H1 (cell line): Measurements from ENCODE around the gene FSCB. TPM values are rescaled to one million over a fixed set of nuclear protein-coding genes. Genes with fewer than 3 reads are reported as not detected.

Experiments used
- CTCF ChIA-PET: fragments of 300-600 bp; sonication (Branson Sonifier 250); formaldehyde crosslinking; loops from one replicate; lab custom pipeline; 2021; ENCODE audit not compliant: partially characterized antibody; lab: Charles Lee
- POLR2A ChIA-PET: fragments of 300-600 bp; sonication (Branson Sonifier 250); formaldehyde crosslinking; loops from one replicate; lab custom pipeline; 2021; ENCODE audit warnings: inconsistent platforms; ENCODE audit not compliant: partially characterized antibody; lab: Charles Lee
- DNase-seq, 2 experiments: peaks; one replicate each; pipeline versions ENCODE4 v3.0.0 to v3.0.0-alpha.2; 2010 to 2022; ENCODE audit warnings: low spot score in 2 of 2, low read depth in 1 of 2, mixed read lengths in 1 of 2
- FAIRE-seq: peaks from 2 replicates; lab custom pipeline; 2011; peaks lifted over from hg19 to GRCh38; lab: Jason Lieb, UNC
- H2AFZ ChIP-seq: 2 replicates; pipeline ENCODE4 v1.8.1; 2012; ENCODE audit warnings: low read length, inconsistent platforms
- H2AK5ac ChIP-seq: 2 replicates; pipeline ENCODE4 v1.6.1; 2013; ENCODE audit warnings: low read depth, low read length
- H2BK120ac ChIP-seq: replicated peaks from 2 replicates; pipeline ENCODE3; 2013; ENCODE audit warnings: low read depth, low read length, inconsistent platforms
- H2BK12ac ChIP-seq: 2 replicates; pipeline ENCODE4 v1.6.1; 2013; ENCODE audit warnings: low read depth, low read length
- H2BK15ac ChIP-seq: 2 replicates; pipeline ENCODE4 v1.6.1; 2013; ENCODE audit warnings: low read length
- H2BK20ac ChIP-seq: 2 replicates; pipeline ENCODE4 v1.6.1; 2013; ENCODE audit warnings: low read length
- H2BK5ac ChIP-seq: 2 replicates; pipeline ENCODE4 v1.6.1; 2013; ENCODE audit warnings: low read depth, low read length
- H3K14ac ChIP-seq: 2 replicates; pipeline ENCODE4 v1.6.1; 2013; ENCODE audit warnings: inconsistent platforms; ENCODE audit not compliant: insufficient read length
- H3K18ac ChIP-seq: 2 replicates; pipeline ENCODE4 v1.6.1; 2013; ENCODE audit warnings: low read length; ENCODE audit errors: extremely low read depth
- H3K23ac ChIP-seq: 2 replicates; pipeline ENCODE4 v1.6.1; 2013; ENCODE audit warnings: inconsistent platforms; ENCODE audit not compliant: insufficient read length
- H3K23me2 ChIP-seq: 2 replicates; pipeline ENCODE4 v1.6.1; 2013; ENCODE audit warnings: low read depth, low read length
- H3K27ac ChIP-seq: 2 replicates; pipeline ENCODE4 v1.6.1; 2011; ENCODE audit warnings: low read depth, low read length, inconsistent platforms
- H3K27me3 ChIP-seq, 4 experiments: replicated peaks in 1 of 4; 1 replicate in 1 of 4; 2 replicates in 3 of 4; pipeline versions ENCODE4 v1.6.1 to v1.8.1; 2011 to 2013; ENCODE audit warnings: low read length in 3 of 4, mild to moderate bottlenecking in 3 of 4, inconsistent platforms in 2 of 4, mixed read lengths in 2 of 4, moderate library complexity in 1 of 4; ENCODE audit not compliant: control insufficient read depth in 3 of 4, insufficient read depth in 3 of 4; ENCODE audit errors: extremely low read depth in 1 of 4
- H3K36me3 ChIP-seq, 4 experiments: 2 replicates each; pipeline versions ENCODE4 v1.6.1 to v1.8.1; 2011 to 2013; ENCODE audit warnings: mild to moderate bottlenecking in 4 of 4, low read length in 3 of 4, moderate library complexity in 2 of 4, control low read depth in 1 of 4, inconsistent platforms in 1 of 4; ENCODE audit not compliant: insufficient read depth in 4 of 4, control insufficient read depth in 2 of 4
- H3K4ac ChIP-seq: replicated peaks from 2 replicates; pipeline ENCODE3; 2013; ENCODE audit warnings: low read length, low read depth, mixed read lengths, inconsistent platforms; ENCODE audit not compliant: insufficient read length
- H3K4me1 ChIP-seq, 4 experiments: replicated peaks in 1 of 4; 1 replicate in 1 of 4; 2 replicates in 3 of 4; pipeline versions ENCODE4 v1.6.1 to v1.8.1; 2011 to 2013; ENCODE audit warnings: low read length in 3 of 4, inconsistent platforms in 2 of 4, mixed read lengths in 1 of 4; ENCODE audit not compliant: insufficient read depth in 4 of 4, control insufficient read depth in 3 of 4
- H3K4me2 ChIP-seq, 2 experiments: 2 replicates each; pipeline versions ENCODE4 v1.6.1 to v1.8.1; 2011 to 2013; ENCODE audit warnings: low read depth in 2 of 2, low read length in 2 of 2, control low read depth in 1 of 2, inconsistent platforms in 1 of 2, mild to moderate bottlenecking in 1 of 2; ENCODE audit not compliant: insufficient read depth in 1 of 2
- H3K4me3 ChIP-seq, 4 experiments: fragments of 200-600, 300-600 bp in 1 of 4; sonication (generic), shearing (Covaris generic), sonication (Bioruptor Twin) in 1 of 4; 2 replicates each; pipeline versions ENCODE4 v1.5.1 to v1.8.1; 2011 to 2016; ENCODE audit warnings: low read length in 4 of 4, low read depth in 3 of 4, control low read depth in 2 of 4, inconsistent platforms in 2 of 4, mild to moderate bottlenecking in 2 of 4, mixed read lengths in 1 of 4, moderate library complexity in 1 of 4; ENCODE audit not compliant: insufficient read depth in 2 of 4; ENCODE audit errors: extremely low read depth in 1 of 4
- H3K56ac ChIP-seq: replicated peaks from 2 replicates; pipeline ENCODE3; 2013; ENCODE audit warnings: low read depth, mild to moderate bottlenecking, mixed read lengths, low read length, inconsistent platforms; ENCODE audit not compliant: insufficient read length
- H3K79me1 ChIP-seq: 2 replicates; pipeline ENCODE4 v1.6.1; 2013; ENCODE audit warnings: low read depth, low read length, control low read depth
- H3K79me2 ChIP-seq, 2 experiments: 2 replicates each; pipeline versions ENCODE4 v1.6.1 to v1.8.1; 2012 to 2013; ENCODE audit warnings: low read length in 2 of 2, mild to moderate bottlenecking in 2 of 2, inconsistent platforms in 1 of 2; ENCODE audit not compliant: insufficient read depth in 2 of 2, control insufficient read depth in 1 of 2
- H3K9ac ChIP-seq, 4 experiments: replicated peaks in 1 of 4; 1 replicate in 1 of 4; 2 replicates in 3 of 4; pipeline versions ENCODE4 v1.6.1 to v1.8.1; 2011 to 2013; ENCODE audit warnings: low read depth in 3 of 4, low read length in 3 of 4, control low read depth in 2 of 4, mild to moderate bottlenecking in 2 of 4, moderate library complexity in 2 of 4, inconsistent platforms in 1 of 4; ENCODE audit errors: extremely low read depth in 1 of 4
- H3K9me3 ChIP-seq, 2 experiments: 2 replicates each; pipeline versions ENCODE4 v1.6.1 to v1.8.1; 2012 to 2013; ENCODE audit warnings: mild to moderate bottlenecking in 2 of 2, moderate library complexity in 2 of 2, control low read depth in 1 of 2, inconsistent platforms in 1 of 2, low read depth in 1 of 2, low read length in 1 of 2, mixed read lengths in 1 of 2; ENCODE audit not compliant: insufficient read depth in 2 of 2
- H4K20me1 ChIP-seq, 2 experiments: replicated peaks in 1 of 2; 2 replicates each; pipeline versions ENCODE3 to v1.8.1; 2011 to 2013; ENCODE audit warnings: inconsistent platforms in 2 of 2, low read length in 2 of 2, mild to moderate bottlenecking in 1 of 2; ENCODE audit not compliant: insufficient read depth in 2 of 2, control insufficient read depth in 1 of 2
- H4K5ac ChIP-seq: 2 replicates; pipeline ENCODE4 v1.6.1; 2013; ENCODE audit warnings: low read length, low read depth, mixed read lengths, inconsistent platforms; ENCODE audit not compliant: insufficient read length
- H4K8ac ChIP-seq: 2 replicates; pipeline ENCODE4 v1.8.0; 2013; ENCODE audit warnings: mild to moderate bottlenecking, moderate library complexity, low read length, inconsistent platforms; ENCODE audit not compliant: insufficient read depth; ENCODE audit errors: extremely low read depth
- H4K91ac ChIP-seq: replicated peaks from 2 replicates; pipeline ENCODE3; 2013; ENCODE audit warnings: low read length, mixed read lengths, inconsistent platforms; ENCODE audit not compliant: insufficient read length
- EGR1 ChIP-seq: IDR thresholded peaks from 2 replicates; pipeline ENCODE4 v1.6.1; 2011; ENCODE audit warnings: low read depth, low read length, borderline replicate concordance
- KDM1A ChIP-seq: fragments of 200-600, 300-600 bp; sonication (generic); IDR thresholded peaks from 2 replicates; pipeline ENCODE4 v1.7.1; 2016; ENCODE audit warnings: mild to moderate bottlenecking, low read length, borderline replicate concordance
- POLR2AphosphoS5 ChIP-seq: IDR thresholded peaks from 2 replicates; pipeline ENCODE4 v1.6.1; 2011; ENCODE audit warnings: low read depth, low read length
- RFX5 ChIP-seq: IDR thresholded peaks from 2 replicates; pipeline ENCODE4 v1.6.1; 2011; ENCODE audit warnings: low read depth, low read length, improper control_type of control experiment, borderline replicate concordance
- RNF2 ChIP-seq: fragments of 200-900, 300-1000 bp; sonication (generic); IDR thresholded peaks from 2 replicates; pipeline ENCODE4 v1.7.1; 2016; ENCODE audit warnings: borderline replicate concordance, low read depth, mild to moderate bottlenecking, antibody characterized with exemption, low read length; ENCODE audit not compliant: poor library complexity, severe bottlenecking; ENCODE audit errors: missing control alignments
- SIRT6 ChIP-seq: IDR thresholded peaks from one replicate; pipeline ENCODE4 v1.7.1; 2012; ENCODE audit warnings: low read length, inconsistent platforms
- SRF ChIP-seq: IDR thresholded peaks from 2 replicates; pipeline ENCODE4 v1.6.1; 2011; ENCODE audit warnings: mild to moderate bottlenecking, low read depth, low read length, moderate library complexity
- polyA plus RNA-seq, 7 experiments: library from polyadenylated mRNA; depleted of rRNA in 3 of 7; stranded (reverse) in 5 of 7; unstranded in 2 of 7; fragments of >200 nt in 5 of 7; fragments of 200-250 nt in 2 of 7; gene quantifications; 1 replicate in 5 of 7; 2 replicates in 1 of 7; 4 replicates in 1 of 7; pipeline versions ENCODE4 v1.2.1 to v1.2.3, GENCODE V29; 2011 to 2013; ENCODE audit warnings: missing spikeins in 2 of 7, mixed read lengths in 2 of 7
- total RNA-seq: library from RNA; stranded (reverse); fragmentation: NEBNext Ultra II Directional; extraction: Animal tissue kit (Norgen Biotek cat#: 25700); gene quantifications from 2 replicates; pipeline ENCODE4 v1.2.1, GENCODE V29; 2021
- TF ChIP-seq, protein P1 (sequence below): IDR thresholded peaks from 2 replicates; pipeline ENCODE4 v1.6.1; 2011; ENCODE audit warnings: low read length, improper control_type of control experiment

The FSCB gene
- total and polyA plus RNA-seq, 2 of the 8 experiments (the other 6 are each of a cell fraction or from before 2014, with no cell fraction given) = not detected

DNA sequence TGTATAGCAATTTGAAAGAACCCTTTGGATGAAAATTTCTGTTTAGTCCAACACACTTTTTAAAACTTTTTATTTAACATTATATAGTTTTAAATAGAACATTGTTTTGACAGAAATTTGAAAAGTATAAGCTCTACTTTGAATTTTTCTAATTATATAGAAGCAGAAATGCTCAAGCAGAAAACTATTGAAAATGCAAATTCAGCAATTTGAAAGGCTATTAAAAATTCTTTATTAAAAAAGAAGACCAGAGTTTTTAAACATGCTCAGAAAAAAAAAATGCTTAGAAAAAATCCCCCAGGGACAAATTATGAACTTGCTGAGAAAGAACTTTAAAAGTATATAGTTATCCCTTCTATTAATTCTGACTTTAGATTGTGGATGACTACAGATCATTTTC, 21.1 kb upstream of the FSCB start:
- H3K14ac ChIP-seq = no peak overlapping the region
- no peaks in the 10 kb centered on the region for H3K9me3 ChIP-seq
- FAIRE-seq (no peak), DNase-seq (no peak)
- CTCF ChIA-PET = no interaction called here
- H3K4me1 ChIP-seq = no peaks in the 10 kb centered on the region
- H4K91ac ChIP-seq = no peak overlapping the region
- H3K56ac ChIP-seq = no peak overlapping the region
- no peak overlapping the region for H3K27ac ChIP-seq
- H3K79me2 ChIP-seq = no peaks in the 10 kb centered on the region
- H4K20me1 ChIP-seq = no peaks in the 10 kb centered on the region
- no peak overlapping the region for H2AFZ ChIP-seq
- no peak overlapping the region for H3K4me2 ChIP-seq
- POLR2A ChIA-PET = no interaction called here
- H3K4me3 ChIP-seq = no peak overlapping the region
- H2BK15ac ChIP-seq = no peak overlapping the region
- H2BK20ac ChIP-seq = no peak overlapping the region
- H4K5ac ChIP-seq = no peak overlapping the region
- no peak overlapping the region for H3K9ac ChIP-seq
- H3K23ac ChIP-seq = no peak overlapping the region
- no peaks in the 10 kb centered on the region for H3K79me1 ChIP-seq
- no peak overlapping the region for H3K4ac ChIP-seq
- H2BK12ac ChIP-seq = no peak overlapping the region
- no peak overlapping the region for H4K8ac ChIP-seq
- no peaks in the 10 kb centered on the region for H3K36me3 ChIP-seq
- H2AK5ac ChIP-seq = no peak overlapping the region
- H3K18ac ChIP-seq = no peak overlapping the region
- H3K23me2 ChIP-seq = no peaks in the 10 kb centered on the region
- no peak overlapping the region for H2BK5ac ChIP-seq
- TF ChIP-seq, protein P1, sequence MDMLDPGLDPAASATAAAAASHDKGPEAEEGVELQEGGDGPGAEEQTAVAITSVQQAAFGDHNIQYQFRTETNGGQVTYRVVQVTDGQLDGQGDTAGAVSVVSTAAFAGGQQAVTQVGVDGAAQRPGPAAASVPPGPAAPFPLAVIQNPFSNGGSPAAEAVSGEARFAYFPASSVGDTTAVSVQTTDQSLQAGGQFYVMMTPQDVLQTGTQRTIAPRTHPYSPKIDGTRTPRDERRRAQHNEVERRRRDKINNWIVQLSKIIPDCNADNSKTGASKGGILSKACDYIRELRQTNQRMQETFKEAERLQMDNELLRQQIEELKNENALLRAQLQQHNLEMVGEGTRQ = no peak
- TF ChIP-seq SRF (no peak), KDM1A (no peak), RFX5 (no peak), RNF2 (no peak), SIRT6 (no peak), EGR1 (no peak), POLR2AphosphoS5 (no peak)
- H3K27me3 ChIP-seq = no peaks in the 10 kb centered on the region
- H2BK120ac ChIP-seq = no peak overlapping the region
